Activated naive CD8-positive, alpha-beta T cell treated with anti-CD3 and anti-CD28 coated beads, Interleukin-2, amount 50 U/mL, for 24 hours (primary cell): ENCODE measurements around the gene NEU2.
"Not testable (repeated sequence)": the region's sequence is repeated elsewhere in the genome, so short reads cannot be mapped to it uniquely, and the experiment has no call there.

ENCODE experiments used
- ATAC-seq: fragments of 150-1000 bp; cut with Tn5 transposase; one replicate; pipeline ENCODE4 v1.10.0; 2021
- DNase-seq: peaks from one replicate; pipeline ENCODE4 v3.0.0; 2021
- H3K27ac Mint-ChIP-seq: one replicate; pipeline ENCODE4 v1.8.0; 2021; ENCODE audit warnings: mild to moderate bottlenecking, mixed read lengths
- H3K27me3 Mint-ChIP-seq: one replicate; pipeline ENCODE4 v1.8.0; 2021; ENCODE audit warnings: mixed read lengths
- H3K36me3 Mint-ChIP-seq: one replicate; pipeline ENCODE4 v1.8.0; 2021; ENCODE audit warnings: low read depth, mixed read lengths
- H3K4me1 Mint-ChIP-seq: one replicate; pipeline ENCODE4 v1.8.0; 2021; ENCODE audit warnings: mixed read lengths
- H3K4me3 Mint-ChIP-seq: one replicate; pipeline ENCODE4 v1.8.0; 2021; ENCODE audit warnings: mild to moderate bottlenecking, moderate library complexity, mixed read lengths
- H3K9me3 Mint-ChIP-seq: one replicate; pipeline ENCODE4 v1.8.0; 2021; ENCODE audit warnings: mixed read lengths

Gene NEU2

DNA sequence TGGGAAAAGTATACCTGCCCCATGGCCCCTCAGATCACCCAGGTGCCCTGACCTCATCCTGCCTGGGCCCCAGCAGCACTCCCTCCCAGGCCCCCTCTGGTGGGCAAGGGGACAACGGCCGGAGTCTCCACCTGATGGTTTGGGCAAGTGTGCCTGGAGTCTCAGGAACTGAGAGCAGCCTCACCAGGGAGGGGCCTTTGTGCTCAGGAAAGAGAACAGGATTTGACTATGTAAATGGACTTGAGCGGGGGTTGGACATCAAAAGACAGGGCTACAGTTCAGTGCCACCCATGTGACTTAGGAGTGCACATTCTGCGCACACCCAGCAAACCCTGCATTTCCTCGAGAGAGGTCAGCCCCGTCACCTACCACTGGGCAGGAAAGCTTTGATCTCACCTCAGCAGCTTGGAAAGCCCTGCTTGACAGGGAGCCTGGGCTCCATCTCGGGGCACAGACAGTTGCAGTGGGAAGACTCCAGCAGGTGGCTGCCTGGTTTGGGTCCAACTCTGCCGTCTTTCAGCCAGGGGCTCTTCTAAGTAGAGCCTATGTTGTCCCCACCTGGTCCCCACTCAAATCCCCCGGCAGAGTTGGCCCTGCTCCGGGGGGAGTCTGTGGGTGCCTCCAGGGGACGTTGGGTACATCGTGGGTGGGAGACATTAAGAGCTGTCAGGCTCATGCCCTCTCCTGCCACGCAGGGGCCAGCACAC is 30.9 kb downstream of the NEU2 start:
- H3K36me3 Mint-ChIP-seq: peaks cover 13% of the 10 kb centered on the region
- H3K4me3 Mint-ChIP-seq: peak overlapping the region; percentile 94
- no peaks in the 10 kb centered on the region for H3K9me3 Mint-ChIP-seq
- peak overlapping the region; percentile 18 for H3K27ac Mint-ChIP-seq
- H3K27me3 Mint-ChIP-seq: no peaks in the 10 kb centered on the region
- peaks cover 68% of the 10 kb centered on the region for H3K4me1 Mint-ChIP-seq
- no peak for ATAC-seq
- DNase-seq: no peak

DNA sequence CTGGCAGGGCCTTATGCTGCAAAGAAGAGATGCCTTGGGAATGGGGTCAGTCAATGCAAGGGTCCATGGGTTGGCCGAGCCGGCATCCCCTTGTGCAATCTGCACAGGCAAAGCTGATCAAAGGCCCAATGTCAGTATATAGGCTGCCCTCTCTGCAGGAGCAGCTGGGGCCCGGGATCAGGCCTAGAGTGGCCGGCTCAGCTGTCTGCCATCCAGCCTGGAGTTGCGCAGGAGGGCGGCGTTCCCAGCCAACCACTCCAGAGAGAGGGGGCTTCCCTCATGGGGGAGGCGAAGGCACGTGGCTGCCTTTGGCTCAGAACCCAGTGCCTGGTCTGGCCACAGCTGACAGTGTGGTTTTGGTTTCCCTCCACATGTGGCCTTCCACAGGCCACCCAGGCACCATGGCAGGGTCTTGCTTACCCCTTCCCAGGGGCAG is 31.5 kb downstream of the NEU2 start:
- H3K4me1 Mint-ChIP-seq: peaks cover 70% of the 10 kb centered on the region
- H3K36me3 Mint-ChIP-seq: peaks cover 13% of the 10 kb centered on the region
- H3K9me3 Mint-ChIP-seq: no peaks in the 10 kb centered on the region
- DNase-seq (no peak), ATAC-seq (no peak)
- peak overlapping the region; percentile 94 for H3K4me3 Mint-ChIP-seq
- H3K27me3 Mint-ChIP-seq: no peaks in the 10 kb centered on the region
- no peak overlapping the region for H3K27ac Mint-ChIP-seq

DNA sequence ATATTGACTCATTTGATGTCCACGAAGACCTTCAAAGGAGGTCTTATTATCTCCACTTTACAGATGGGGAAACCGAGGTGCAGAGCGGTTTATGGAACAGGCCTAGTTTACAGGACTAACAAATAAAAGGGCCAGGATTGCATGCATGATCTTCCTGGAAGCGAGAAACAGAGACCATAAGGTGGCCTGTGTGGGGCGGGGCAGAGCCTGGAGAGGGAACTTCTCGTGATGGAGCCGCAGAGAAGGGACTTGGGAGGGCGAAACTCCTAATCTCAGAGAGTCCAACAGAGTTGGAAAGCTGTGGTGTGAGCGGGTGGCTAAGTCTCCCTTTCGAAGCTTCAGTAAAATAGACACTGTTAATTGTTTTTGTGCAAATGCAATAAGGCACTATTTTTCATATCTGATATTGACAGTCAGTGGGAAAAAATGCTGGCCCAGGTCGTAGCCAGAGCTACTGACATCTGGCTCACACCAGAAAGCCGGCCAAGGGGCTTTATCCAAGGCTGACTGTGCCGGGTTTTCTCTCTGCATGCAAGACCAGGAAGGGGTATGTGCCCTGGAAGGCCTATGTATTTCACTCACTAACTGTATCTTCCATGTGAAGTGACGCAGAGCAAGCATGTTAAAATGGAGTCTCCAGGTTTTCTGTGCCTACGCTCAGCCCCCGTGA is 32.2 kb downstream of the NEU2 start:
- DNase-seq: no peak
- no peak overlapping the region for H3K4me3 Mint-ChIP-seq
- H3K27ac Mint-ChIP-seq: no peak overlapping the region
- H3K9me3 Mint-ChIP-seq: no peaks in the 10 kb centered on the region
- peaks cover 75% of the 10 kb centered on the region for H3K4me1 Mint-ChIP-seq
- H3K27me3 Mint-ChIP-seq: no peaks in the 10 kb centered on the region
- no peak for ATAC-seq
- peaks cover 13% of the 10 kb centered on the region for H3K36me3 Mint-ChIP-seq

DNA sequence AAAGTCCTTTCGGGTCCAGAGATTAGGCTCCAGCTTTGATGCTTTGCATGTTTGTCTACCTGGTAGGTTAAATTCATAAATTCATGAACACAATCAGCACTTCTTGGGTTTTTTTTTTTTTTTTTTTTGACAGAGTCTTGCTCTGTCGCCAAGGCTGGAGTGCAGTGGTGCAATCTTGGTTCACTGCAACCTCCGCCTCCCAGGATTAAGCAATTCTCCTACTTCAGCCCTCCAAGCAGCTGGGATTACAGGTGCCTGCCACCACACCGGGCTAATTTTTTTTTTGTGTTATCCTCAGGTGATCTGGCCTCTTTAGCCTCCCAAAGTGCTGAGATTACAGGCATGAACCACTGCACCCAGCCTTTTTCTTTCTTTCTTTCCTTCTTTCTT is 32.7 kb downstream of the NEU2 start:
- not testable (repeated sequence) for H3K27me3 Mint-ChIP-seq, H3K27ac Mint-ChIP-seq, H3K9me3 Mint-ChIP-seq, ATAC-seq, DNase-seq, H3K4me3 Mint-ChIP-seq
- Mint-ChIP-seq H3K36me3 (peaks cover 13% of the 10 kb centered on the region), H3K4me1 (peaks cover 76% of the 10 kb centered on the region)

DNA sequence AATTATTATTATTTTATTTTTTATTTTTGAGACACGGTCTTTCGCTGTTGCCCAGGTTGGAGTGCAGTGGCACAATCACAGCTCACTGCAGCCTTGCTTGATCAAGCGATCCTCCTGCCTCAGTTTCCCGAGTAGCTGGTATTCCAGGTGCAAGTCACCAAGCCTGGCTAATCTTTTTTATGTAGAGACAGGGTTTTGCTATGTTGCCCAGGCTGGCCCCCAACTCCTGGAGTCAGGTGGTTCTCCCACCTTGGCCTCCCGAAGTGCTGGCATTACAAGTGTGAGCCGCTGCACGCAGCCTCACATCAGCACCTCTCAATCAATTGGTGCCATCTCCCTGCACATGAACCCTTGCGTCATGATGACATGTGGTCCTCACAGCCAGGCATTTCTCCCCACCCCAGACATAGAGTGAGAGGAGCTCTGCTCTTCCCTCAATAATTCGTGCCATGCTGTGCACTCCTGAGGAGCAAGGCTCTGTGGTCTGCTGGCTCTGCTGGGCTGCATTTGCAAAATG is 33.5 kb downstream of the NEU2 start:
- ATAC-seq (no peak), DNase-seq (no peak)
- Mint-ChIP-seq H3K27me3 (no peaks in the 10 kb centered on the region), H3K27ac (no peak overlapping the region), H3K9me3 (no peaks in the 10 kb centered on the region), H3K4me3 (no peak overlapping the region), H3K4me1 (peaks cover 83% of the 10 kb centered on the region), H3K36me3 (peaks cover 18% of the 10 kb centered on the region)

DNA sequence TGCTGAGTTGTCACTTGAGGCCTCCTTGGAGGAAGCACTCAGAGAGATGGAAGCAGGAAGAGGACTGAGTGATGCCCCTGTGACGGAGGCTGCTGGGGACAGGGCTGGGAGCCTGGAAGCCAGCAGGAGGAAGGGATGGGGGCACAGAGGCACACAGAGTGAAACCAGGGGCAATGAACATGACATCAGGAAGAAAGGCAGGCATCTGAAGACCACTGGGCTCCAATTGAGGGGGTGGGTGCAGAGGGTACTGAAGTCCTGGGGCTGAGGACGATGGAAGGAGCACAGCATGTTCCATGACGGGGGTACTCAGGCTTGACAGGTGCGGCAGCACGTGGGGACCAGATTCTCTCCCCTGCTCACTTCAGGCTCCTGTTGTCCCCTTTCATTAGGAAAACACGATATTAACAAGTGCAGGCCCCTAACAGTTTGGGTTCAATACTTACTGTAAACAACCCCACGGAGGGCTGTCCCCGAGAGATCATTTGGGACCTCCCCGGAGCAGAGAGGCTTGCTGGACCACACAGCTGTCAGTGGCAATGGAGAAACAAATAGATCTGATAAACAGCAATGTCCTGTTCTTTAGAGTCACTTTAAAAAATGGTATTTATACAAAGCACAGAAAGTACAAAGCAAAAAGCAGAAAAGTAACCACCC is 36.4 kb downstream of the NEU2 start:
- DNase-seq: no peak
- Mint-ChIP-seq H3K9me3 (peaks cover 4% of the 10 kb centered on the region), H3K27ac (peak overlapping the region; percentile 47), H3K36me3 (peaks cover 27% of the 10 kb centered on the region), H3K4me3 (no peak overlapping the region), H3K4me1 (peaks cover 69% of the 10 kb centered on the region), H3K27me3 (no peaks in the 10 kb centered on the region)
- no peak for ATAC-seq

DNA sequence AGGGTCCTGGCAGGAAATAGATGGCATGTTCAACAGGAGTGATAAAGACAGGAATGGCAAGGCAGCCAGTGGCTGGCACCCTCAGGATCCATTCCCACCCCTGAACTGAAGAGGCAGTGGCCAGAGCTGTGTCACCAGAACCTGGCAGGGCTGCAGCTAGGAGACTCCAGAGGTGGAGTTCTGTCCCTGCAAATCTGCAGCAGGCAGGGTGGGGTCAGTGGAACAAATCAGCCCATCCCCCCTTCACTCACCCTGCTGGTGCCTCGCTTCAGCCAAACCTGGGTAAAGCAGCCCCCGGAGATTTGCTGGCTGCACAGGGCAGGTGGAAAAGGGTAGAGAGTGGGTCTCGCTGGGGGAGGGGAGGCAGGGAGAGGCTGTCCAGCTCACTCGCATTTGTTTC is 40.4 kb downstream of the NEU2 start:
- Mint-ChIP-seq H3K36me3 (peaks cover 20% of the 10 kb centered on the region), H3K27ac (peak overlapping the region; percentile 69), H3K4me3 (no peak overlapping the region), H3K4me1 (peaks cover 39% of the 10 kb centered on the region), H3K9me3 (peaks cover 4% of the 10 kb centered on the region), H3K27me3 (no peaks in the 10 kb centered on the region)
- ATAC-seq (no peak), DNase-seq (no peak)

DNA sequence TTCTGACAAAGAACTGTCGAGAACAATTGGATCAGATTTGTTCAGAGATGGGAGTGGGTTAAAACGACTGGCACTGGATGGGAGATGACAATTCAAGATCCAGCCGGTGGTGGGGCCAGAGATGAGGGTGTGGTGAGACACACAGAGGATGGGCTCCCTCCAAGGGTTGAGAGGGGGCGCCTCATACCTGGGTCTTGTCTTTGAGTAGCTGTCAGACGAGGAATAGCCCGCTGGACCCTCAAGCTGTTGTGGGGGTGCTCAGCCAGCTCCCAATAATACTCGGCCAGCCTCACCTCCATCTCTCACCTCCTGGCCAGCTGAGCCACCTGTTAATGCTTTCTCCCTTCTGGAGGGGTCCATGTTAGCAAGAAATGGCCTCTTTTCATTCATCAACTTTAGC is 41.6 kb downstream of the NEU2 start:
- Mint-ChIP-seq H3K9me3 (peaks cover 4% of the 10 kb centered on the region), H3K36me3 (peaks cover 23% of the 10 kb centered on the region), H3K27me3 (no peaks in the 10 kb centered on the region), H3K27ac (no peak overlapping the region), H3K4me1 (peaks cover 42% of the 10 kb centered on the region), H3K4me3 (no peak overlapping the region)
- DNase-seq (no peak), ATAC-seq (no peak)

DNA sequence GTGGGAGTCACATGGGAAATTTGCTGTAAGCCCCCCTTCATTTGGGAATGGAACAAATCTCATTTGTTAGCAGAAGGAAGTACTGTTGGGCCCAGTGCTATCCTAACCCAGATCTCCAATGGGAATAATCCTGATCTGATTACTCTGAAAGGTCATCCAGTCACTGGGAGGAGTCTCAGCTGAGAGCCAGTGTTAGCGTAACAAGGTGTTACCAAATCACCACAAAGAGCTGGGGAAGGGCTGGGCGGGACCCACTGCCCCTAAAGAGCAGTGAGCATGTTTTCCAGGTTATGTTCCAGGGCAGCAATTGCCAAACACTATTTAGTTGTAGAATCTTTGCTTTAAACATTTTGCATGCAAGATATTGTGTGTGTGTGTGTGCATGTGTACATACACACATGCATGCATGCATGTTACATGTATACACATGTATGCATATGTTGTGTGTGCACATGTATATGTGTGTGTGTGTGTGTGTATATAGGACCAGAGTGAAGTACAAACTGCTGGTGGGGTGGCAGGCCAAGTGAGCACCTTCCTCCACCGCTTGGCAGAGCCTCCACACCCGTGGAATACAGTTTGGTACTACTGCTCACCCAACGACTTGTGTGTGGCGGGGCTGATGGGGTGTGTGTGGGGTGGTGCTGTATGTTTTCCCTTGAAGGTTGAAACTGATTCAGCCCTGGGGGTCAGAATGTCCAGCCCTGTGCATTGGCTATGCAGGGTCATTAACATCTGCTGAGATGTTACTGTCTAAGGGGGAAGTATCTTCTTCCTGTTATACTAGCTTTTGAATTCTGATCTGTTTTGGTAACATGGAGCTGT is 42.9 kb downstream of the NEU2 start:
- H3K4me1 Mint-ChIP-seq: peaks cover 42% of the 10 kb centered on the region
- DNase-seq (no peak), ATAC-seq (peak; percentile 34)
- peaks cover 4% of the 10 kb centered on the region for H3K9me3 Mint-ChIP-seq
- H3K27ac Mint-ChIP-seq: no peak overlapping the region
- no peaks in the 10 kb centered on the region for H3K27me3 Mint-ChIP-seq
- no peak overlapping the region for H3K4me3 Mint-ChIP-seq
- H3K36me3 Mint-ChIP-seq: peaks cover 32% of the 10 kb centered on the region

DNA sequence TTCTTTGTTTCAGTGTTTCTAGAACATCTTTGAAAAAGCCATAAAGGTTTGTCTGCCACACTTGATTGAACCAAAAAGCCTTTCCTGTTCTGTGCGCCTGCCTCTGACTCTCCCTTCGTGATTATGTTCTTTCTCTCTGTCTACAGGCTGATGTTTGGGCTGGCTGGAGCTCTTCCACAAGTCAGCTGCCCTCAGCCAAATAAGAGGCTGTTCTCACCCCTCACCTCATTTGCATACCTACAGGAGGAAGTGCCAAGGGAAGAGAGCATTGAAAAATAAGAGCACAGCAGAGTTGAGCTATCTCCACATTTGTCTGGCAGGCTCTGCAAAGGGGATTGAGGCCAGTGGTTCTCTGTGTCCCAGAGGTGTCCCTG is 43.5 kb downstream of the NEU2 start:
- peaks cover 31% of the 10 kb centered on the region for H3K36me3 Mint-ChIP-seq
- H3K9me3 Mint-ChIP-seq: peaks cover 4% of the 10 kb centered on the region
- no peak for DNase-seq
- peak; percentile 53 for ATAC-seq
- H3K27ac Mint-ChIP-seq: no peak overlapping the region
- H3K27me3 Mint-ChIP-seq: no peaks in the 10 kb centered on the region
- H3K4me3 Mint-ChIP-seq: no peak overlapping the region
- peaks cover 42% of the 10 kb centered on the region for H3K4me1 Mint-ChIP-seq

DNA sequence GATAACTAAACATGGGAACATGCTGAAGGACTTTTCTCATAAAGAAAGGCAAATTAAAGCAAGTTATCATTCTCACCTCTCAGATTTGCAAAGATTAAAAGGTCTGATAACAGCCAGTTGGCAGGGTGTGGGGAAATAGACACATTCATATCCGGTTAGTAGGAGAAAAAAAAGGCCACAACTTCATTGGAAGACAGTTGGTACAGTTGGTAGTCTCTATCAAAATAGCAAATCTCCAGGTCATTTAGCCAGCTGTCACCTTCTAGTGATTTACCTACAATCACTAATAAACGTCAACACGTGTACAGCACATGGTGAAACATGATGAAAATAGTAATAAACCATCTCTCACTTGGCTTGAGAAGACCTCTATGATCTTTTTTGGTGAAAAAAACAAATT is 44.3 kb downstream of the NEU2 start:
- peaks cover 46% of the 10 kb centered on the region for H3K4me1 Mint-ChIP-seq
- no peak overlapping the region for H3K27ac Mint-ChIP-seq
- no peak for ATAC-seq

DNA sequence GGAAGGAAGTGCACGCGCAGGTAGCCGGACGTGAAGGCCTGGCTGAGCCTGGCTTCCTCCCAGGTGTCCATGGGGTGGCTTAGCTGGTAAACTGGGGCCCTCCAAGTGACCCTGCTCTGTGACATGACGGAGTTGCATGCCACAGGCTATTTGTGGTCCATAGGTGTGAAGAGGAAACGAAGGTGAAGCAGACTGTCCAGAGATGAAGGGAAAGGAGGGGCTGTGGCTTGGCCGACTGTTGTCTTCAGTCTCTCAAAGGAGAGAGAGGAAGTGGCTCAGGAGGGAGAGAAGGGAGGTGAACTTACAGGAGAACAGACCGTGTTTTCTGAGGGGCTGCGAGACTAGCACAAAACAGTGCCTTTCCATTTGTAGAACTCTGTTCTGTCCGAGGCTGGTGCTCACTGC is 47.0 kb downstream of the NEU2 start:
- H3K36me3 Mint-ChIP-seq: peaks cover 37% of the 10 kb centered on the region

More for the DNA sequence above, 44.3 kb downstream of the NEU2 start:
- Mint-ChIP-seq H3K27me3 (no peaks in the 10 kb centered on the region), H3K4me3 (no peak overlapping the region), H3K9me3 (peaks cover 2% of the 10 kb centered on the region), H3K36me3 (peaks cover 30% of the 10 kb centered on the region)
- DNase-seq: no peak

DNA sequence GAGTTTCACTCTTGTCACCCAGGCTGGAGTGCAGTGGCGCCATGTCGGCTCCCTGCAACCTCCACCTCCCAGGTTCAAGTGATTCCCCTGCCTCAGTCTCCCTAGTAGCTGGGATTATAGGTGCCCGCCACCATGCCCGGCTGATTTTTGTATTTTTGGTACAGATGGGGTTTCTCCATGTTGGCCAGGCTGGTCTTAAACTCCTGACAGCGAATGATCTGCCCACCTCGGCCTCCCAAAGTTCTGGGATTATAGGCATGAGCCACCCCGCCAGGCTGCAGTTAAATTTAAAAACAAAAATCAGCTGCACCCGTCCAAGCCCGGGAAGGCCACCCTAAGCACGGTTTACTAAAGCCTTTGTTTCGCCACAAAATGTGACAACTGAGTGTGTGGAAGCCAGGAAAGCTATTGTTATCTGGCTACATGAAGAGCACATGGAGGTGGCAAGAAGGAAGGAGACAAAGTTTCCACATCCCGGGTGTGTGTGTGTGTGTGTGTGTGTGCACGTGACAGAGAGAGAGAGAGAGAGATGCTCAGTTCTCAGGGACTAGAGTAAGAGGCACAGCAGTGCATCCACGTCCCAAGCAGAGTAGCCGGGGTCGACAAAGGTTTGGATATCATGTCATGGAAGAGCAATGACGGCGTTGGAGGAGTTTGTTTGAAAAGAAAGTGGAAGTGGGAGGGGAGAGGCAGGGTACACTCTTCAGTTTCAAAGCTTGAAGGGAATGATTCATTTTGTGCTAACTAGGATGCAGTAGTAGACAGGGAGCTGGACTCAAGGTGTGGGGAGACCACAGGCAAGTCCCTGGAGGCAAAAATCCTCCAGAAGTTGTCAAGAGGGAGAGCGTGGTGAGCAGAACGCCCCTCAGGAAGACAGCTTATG is 47.7 kb downstream of the NEU2 start:
- H3K27me3 Mint-ChIP-seq: no peaks in the 10 kb centered on the region
- H3K36me3 Mint-ChIP-seq: peaks cover 40% of the 10 kb centered on the region
- H3K4me1 Mint-ChIP-seq: peaks cover 75% of the 10 kb centered on the region
- ATAC-seq (peak; percentile 14), DNase-seq (no peak)
- peak overlapping the region; percentile 81 for H3K27ac Mint-ChIP-seq
- no peaks in the 10 kb centered on the region for H3K9me3 Mint-ChIP-seq
- H3K4me3 Mint-ChIP-seq: peak overlapping the region; percentile 56

More for the DNA sequence above, 47.0 kb downstream of the NEU2 start:
- no peak for ATAC-seq
- Mint-ChIP-seq H3K4me3 (peak overlapping the region; percentile 49), H3K27me3 (no peaks in the 10 kb centered on the region), H3K9me3 (no peaks in the 10 kb centered on the region), H3K27ac (peak overlapping the region; percentile 76), H3K4me1 (peaks cover 68% of the 10 kb centered on the region)
- DNase-seq: no peak
